ENCODE data around the gene PHF2.

The PHF2 gene

GRCh38 chr9:93613174-93613573 is 36.8 kb downstream of the PHF2 start:
- in situ Hi-C loops (cut with MboI; ENCODE audit: low pct_unique_long_range_greater_than_20kb, low sequenced_read_pairs, unreplicated experiment): no loop called here
- DNase-seq (ENCODE audit: low spot score): no peak
- TF ChIP-seq, protein P1, sequence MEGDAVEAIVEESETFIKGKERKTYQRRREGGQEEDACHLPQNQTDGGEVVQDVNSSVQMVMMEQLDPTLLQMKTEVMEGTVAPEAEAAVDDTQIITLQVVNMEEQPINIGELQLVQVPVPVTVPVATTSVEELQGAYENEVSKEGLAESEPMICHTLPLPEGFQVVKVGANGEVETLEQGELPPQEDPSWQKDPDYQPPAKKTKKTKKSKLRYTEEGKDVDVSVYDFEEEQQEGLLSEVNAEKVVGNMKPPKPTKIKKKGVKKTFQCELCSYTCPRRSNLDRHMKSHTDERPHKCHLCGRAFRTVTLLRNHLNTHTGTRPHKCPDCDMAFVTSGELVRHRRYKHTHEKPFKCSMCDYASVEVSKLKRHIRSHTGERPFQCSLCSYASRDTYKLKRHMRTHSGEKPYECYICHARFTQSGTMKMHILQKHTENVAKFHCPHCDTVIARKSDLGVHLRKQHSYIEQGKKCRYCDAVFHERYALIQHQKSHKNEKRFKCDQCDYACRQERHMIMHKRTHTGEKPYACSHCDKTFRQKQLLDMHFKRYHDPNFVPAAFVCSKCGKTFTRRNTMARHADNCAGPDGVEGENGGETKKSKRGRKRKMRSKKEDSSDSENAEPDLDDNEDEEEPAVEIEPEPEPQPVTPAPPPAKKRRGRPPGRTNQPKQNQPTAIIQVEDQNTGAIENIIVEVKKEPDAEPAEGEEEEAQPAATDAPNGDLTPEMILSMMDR (IDR thresholded peaks at IDR 0.05; ENCODE audit: extremely low read depth, insufficient read depth, missing control alignments): no peak

- in situ Hi-C loops (cut with MboI; ENCODE audit: low pct_unique_long_range_greater_than_20kb, low sequenced_read_pairs, unreplicated experiment): no loop called here
- no peak for DNase-seq (ENCODE audit: low spot score)
- TF ChIP-seq, protein P1 (IDR thresholded peaks at IDR 0.05; ENCODE audit: extremely low read depth, insufficient read depth, missing control alignments): no peak
These were observed 37.4 kb downstream of the PHF2 start for GRCh38 chr9:93613791-93614190.

GRCh38 chr9:93614830-93615468 is 38.6 kb downstream of the PHF2 start:
- no peak for DNase-seq (ENCODE audit: low spot score)
- in situ Hi-C loops (cut with MboI; ENCODE audit: low pct_unique_long_range_greater_than_20kb, low sequenced_read_pairs, unreplicated experiment): no loop called here
- TF ChIP-seq, protein P1 (IDR thresholded peaks at IDR 0.05; ENCODE audit: extremely low read depth, insufficient read depth, missing control alignments): no peak

DNA sequence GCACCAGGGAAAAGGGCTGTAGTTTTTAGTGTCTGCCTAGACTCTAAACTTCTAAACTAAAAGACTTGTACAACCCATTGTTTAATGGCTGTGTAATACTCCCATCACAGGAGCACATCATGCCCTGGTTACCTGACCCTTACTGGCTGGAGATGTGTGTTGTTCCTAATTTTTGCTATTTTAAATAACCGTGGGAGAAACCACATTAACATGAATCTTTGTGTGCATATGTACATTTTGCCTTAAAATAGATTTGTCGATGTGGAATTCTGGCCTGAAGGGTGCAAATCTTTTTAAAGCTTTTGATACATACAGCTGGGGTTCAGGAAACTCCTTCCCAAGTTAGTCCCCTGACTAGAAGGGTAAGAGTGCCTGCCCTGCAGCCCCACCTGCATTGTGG is 39.7 kb downstream of the PHF2 start:
- TF ChIP-seq, protein P1 (IDR thresholded peaks at IDR 0.05; ENCODE audit: extremely low read depth, insufficient read depth, missing control alignments): no peak
- no peak for DNase-seq (ENCODE audit: low spot score)
- in situ Hi-C loops (cut with MboI; ENCODE audit: low pct_unique_long_range_greater_than_20kb, low sequenced_read_pairs, unreplicated experiment): no loop called here

GRCh38 chr9:93617273-93617672 is 40.9 kb downstream of the PHF2 start:
- TF ChIP-seq, protein P1 (IDR thresholded peaks at IDR 0.05; ENCODE audit: extremely low read depth, insufficient read depth, missing control alignments): no peak
- in situ Hi-C loops (cut with MboI; ENCODE audit: low pct_unique_long_range_greater_than_20kb, low sequenced_read_pairs, unreplicated experiment): no loop called here
- no peak for DNase-seq (ENCODE audit: low spot score)

- in situ Hi-C loops (cut with MboI; ENCODE audit: low pct_unique_long_range_greater_than_20kb, low sequenced_read_pairs, unreplicated experiment): no loop called here
- DNase-seq (ENCODE audit: low spot score): no peak
- TF ChIP-seq, protein P1 (IDR thresholded peaks at IDR 0.05; ENCODE audit: extremely low read depth, insufficient read depth, missing control alignments): no peak
These were observed 42.9 kb downstream of the PHF2 start for GRCh38 chr9:93619272-93619775.
